Measurements from ENCODE around the gene OR2L3. TPM values are rescaled to one million over a fixed set of nuclear protein-coding genes. Genes with fewer than 3 reads are reported as not detected.

OR2L3 gene, protein sequence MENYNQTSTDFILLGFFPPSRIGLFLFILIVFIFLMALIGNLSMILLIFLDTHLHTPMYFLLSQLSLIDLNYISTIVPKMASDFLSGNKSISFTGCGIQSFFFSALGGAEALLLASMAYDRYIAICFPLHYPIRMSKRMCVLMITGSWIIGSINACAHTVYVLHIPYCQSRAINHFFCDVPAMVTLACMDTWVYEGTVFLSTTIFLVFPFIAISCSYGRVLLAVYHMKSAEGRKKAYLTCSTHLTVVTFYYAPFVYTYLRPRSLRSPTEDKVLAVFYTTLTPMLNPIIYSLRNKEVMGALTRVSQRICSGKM
- 0.92 TPM for total RNA-seq

DNA sequence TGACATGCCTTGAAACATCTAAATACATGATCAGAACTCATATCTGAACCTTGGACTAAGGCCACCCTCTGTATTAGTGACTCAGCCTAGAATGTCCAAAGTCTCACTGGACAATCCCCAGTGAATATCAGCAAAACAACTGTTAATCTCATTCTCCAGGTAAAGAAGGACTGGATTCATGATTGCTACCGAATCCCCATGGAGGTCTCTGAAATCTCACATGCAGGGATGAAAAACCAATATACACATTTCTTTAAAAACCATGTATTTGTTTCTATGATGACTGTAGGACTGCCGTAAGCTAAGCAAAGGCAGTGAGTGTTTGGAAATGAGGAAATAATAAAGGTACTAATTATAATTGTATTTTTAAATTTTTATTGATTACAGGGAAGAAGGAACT lies at the start of gene OR2L3:
Gene OR2L3, plus strand, starts transcription at position 301 of the 400 bp plus-strand sequence. CDS start 13,846 bp downstream, outside the sequence.

DNA sequence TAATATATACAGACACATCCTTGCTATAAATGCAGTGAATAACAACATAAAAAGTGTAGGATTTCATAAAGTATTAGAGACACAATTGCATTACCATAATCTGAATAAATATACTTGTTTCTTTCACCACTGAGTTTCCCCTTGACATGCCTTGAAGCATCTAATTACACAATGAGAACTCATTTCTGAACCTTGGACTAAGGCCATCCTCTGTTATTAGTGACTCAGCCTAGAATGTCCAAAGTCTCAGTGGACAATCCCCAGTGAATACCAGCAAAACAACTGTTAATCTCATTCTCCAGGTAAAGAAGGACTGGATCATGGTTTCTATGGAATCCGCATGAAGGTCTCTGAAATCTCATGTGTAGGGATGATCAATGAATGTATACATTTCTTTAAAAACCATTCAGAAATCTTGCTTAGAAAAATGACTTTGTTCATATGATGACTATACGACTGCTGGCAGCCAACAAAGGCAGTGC lies 33.4 kb upstream of the OR2L3 start, which contains the start of gene OR2L5:
Gene OR2L5, plus strand, starts transcription at position 432 of the 482 bp plus-strand sequence. CDS start 8,288 bp downstream, outside the sequence.

DNA sequence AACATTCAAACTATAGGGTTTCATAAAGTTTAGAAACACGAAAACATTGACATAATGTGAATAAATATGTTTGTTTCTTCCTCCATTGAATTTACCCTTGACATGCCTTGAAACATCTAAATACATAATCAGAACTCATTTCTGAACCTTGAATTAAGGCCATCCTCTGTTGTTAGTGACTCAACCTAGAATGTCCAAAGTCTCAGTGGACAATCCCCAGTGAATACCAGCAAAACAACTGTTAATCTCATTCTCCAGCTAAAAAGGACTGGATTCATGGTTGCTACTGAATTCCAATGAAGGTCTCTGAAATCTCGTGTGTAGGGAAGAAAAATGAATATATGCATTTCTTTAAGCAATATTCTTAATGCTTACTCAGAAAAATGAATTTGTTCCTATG lies 16.9 kb upstream of the OR2L3 start, which contains the start of gene OR2L2:
Gene OR2L2, plus strand, starts transcription at position 301 of the 400 bp plus-strand sequence. CDS start 8,198 bp downstream, outside the sequence.

DNA sequence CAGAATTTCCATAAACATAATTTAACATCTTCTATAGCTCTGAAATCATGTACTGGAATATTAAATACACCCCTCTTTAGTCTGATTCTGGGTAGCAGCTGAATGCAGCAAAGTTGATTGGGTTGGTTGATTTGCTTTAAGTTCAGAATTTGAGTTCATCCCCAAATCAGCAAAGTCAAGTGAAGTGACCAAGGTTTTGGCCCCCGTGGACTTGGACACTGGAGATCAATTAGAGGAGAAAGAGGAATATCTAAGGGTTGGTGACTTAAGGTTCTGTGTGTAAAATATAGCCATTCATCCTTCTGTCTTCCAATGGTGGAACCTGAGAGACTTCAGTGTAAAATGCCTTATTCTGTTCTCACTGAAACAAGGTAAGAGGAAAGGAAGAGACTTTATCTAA lies 48.2 kb downstream of the OR2L3 start, which contains the start of gene OR2L13:
Gene OR2L13, plus strand, starts transcription at position 301 of the 400 bp plus-strand sequence. CDS start 4,192 bp downstream, outside the sequence.

Small RNA genes lying within 50 kb of the gene (small RNA-seq; reads per million reads assigned to genes)
- gene RF00019, result not detected

Other genes with a start within 250 kb of the OR2L3 start
- not detected for gene OR14A16, start 222.7 kb upstream of the OR2L3 start, total RNA-seq
- gene OR11L1, start 204.9 kb upstream of the OR2L3 start, total RNA-seq, result not detected
- 8.3 TPM for gene TRIM58, start 189.6 kb upstream of the OR2L3 start, total RNA-seq
- gene OR2W3, start 151.2 kb upstream of the OR2L3 start, total RNA-seq, result 6.0 TPM
- gene OR2T8, start 126.6 kb upstream of the OR2L3 start, total RNA-seq, result not detected
- not detected for gene OR2AJ1, start 121.9 kb upstream of the OR2L3 start, total RNA-seq
- gene OR2L8, start 98.0 kb upstream of the OR2L3 start, total RNA-seq, result 2.5 TPM
- gene OR2AK2, start 81.6 kb upstream of the OR2L3 start, total RNA-seq, result 2.1 TPM
- gene OR2L5, start 33.2 kb upstream of the OR2L3 start, total RNA-seq, result 1.8 TPM
- 0.92 TPM for gene OR2L2, start 16.8 kb upstream of the OR2L3 start, total RNA-seq
- 5.5 TPM for gene OR2L13, start 48.3 kb downstream of the OR2L3 start, total RNA-seq
- not detected for gene OR2M5, start 98.3 kb downstream of the OR2L3 start, total RNA-seq
- gene OR2M2, start 128.0 kb downstream of the OR2L3 start, total RNA-seq, result not detected
- 0.46 TPM for gene OR2M3, start 150.4 kb downstream of the OR2L3 start, total RNA-seq
- gene OR2M4, start 184.6 kb downstream of the OR2L3 start, total RNA-seq, result 0.46 TPM
- gene OR2T33, start 231.1 kb downstream of the OR2L3 start, total RNA-seq, result not detected